ENCODE data around the gene PCK1. TPM values are rescaled to one million over a fixed set of nuclear protein-coding genes. Genes with fewer than 3 reads are reported as not detected.
A peak's percentile ranks its signal among the peaks of the same experiment; 100 is the strongest.

Gene PCK1
- total and polyA plus RNA-seq, 2 of the 13 experiments (the other 11 are each of a cell fraction or from before 2014, with no cell fraction given), result 6.5 to 12.6 TPM

- TF ChIP-seq SKIL (CRISPR knock-in tag; IDR thresholded peaks at IDR 0.05; ENCODE audit: borderline replicate concordance) (0 out of 2 replicates have a peak, but pooled peaks have one; percentile 58), ZNF251 (CRISPR knock-in tag; IDR thresholded peaks at IDR 0.05) (no peak), SOX5 (CRISPR knock-in tag; IDR thresholded peaks at IDR 0.05; ENCODE audit: borderline replicate concordance) (peak; percentile 96), CEBPB (IDR thresholded peaks at IDR 0.05; ENCODE audit: borderline replicate concordance, low read depth, low read length) (no peak), NCOA1 (CRISPR knock-in tag; IDR thresholded peaks at IDR 0.05) (no peak; the same call in 1 of the 2 replicates), ZNF605 (CRISPR knock-in tag; IDR thresholded peaks at IDR 0.05) (0 out of 2 replicates have a peak, but pooled peaks have one; percentile 23), ZBTB44 (CRISPR knock-in tag; IDR thresholded peaks at IDR 0.05) (0 out of 2 replicates have a peak, but pooled peaks have one; percentile 51), PBX2 (CRISPR knock-in tag; IDR thresholded peaks at IDR 0.05) (peak; percentile 67), ZNF333 (CRISPR knock-in tag; IDR thresholded peaks at IDR 0.05; ENCODE audit: borderline replicate concordance) (0 out of 2 replicates have a peak, but pooled peaks have one; percentile 68), ISL2 (CRISPR knock-in tag; IDR thresholded peaks at IDR 0.05) (peak; percentile 40; the same call in 1 of the 2 replicates), KAT8 (CRISPR knock-in tag; IDR thresholded peaks at IDR 0.05) (peak; percentile 76), GFI1 (CRISPR knock-in tag; IDR thresholded peaks at IDR 0.05; ENCODE audit: borderline replicate concordance) (no peak), NR2F1 (CRISPR knock-in tag; IDR thresholded peaks at IDR 0.05) (peak; percentile 80 to 96), ZBTB3 (CRISPR knock-in tag; IDR thresholded peaks at IDR 0.05; ENCODE audit: borderline replicate concordance, low read depth) (no peak), PRPF4 (IDR thresholded peaks at IDR 0.05; ENCODE audit: low read depth, low read length, poor library complexity, severe bottlenecking) (no peak), KLF16 (CRISPR knock-in tag; IDR thresholded peaks at IDR 0.05) (peak in 1 of 2 experiments; percentile 93; a peak in 2 of 4 replicates), ZSCAN29 (CRISPR knock-in tag; conservative IDR thresholded peaks at IDR 0.05) (no peak)
- TF ChIP-seq, protein P1, sequence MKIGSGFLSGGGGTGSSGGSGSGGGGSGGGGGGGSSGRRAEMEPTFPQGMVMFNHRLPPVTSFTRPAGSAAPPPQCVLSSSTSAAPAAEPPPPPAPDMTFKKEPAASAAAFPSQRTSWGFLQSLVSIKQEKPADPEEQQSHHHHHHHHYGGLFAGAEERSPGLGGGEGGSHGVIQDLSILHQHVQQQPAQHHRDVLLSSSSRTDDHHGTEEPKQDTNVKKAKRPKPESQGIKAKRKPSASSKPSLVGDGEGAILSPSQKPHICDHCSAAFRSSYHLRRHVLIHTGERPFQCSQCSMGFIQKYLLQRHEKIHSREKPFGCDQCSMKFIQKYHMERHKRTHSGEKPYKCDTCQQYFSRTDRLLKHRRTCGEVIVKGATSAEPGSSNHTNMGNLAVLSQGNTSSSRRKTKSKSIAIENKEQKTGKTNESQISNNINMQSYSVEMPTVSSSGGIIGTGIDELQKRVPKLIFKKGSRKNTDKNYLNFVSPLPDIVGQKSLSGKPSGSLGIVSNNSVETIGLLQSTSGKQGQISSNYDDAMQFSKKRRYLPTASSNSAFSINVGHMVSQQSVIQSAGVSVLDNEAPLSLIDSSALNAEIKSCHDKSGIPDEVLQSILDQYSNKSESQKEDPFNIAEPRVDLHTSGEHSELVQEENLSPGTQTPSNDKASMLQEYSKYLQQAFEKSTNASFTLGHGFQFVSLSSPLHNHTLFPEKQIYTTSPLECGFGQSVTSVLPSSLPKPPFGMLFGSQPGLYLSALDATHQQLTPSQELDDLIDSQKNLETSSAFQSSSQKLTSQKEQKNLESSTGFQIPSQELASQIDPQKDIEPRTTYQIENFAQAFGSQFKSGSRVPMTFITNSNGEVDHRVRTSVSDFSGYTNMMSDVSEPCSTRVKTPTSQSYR (CRISPR knock-in tag; IDR thresholded peaks at IDR 0.05; ENCODE audit: borderline replicate concordance), result peak; percentile 91
- TF ChIP-seq, protein P2, sequence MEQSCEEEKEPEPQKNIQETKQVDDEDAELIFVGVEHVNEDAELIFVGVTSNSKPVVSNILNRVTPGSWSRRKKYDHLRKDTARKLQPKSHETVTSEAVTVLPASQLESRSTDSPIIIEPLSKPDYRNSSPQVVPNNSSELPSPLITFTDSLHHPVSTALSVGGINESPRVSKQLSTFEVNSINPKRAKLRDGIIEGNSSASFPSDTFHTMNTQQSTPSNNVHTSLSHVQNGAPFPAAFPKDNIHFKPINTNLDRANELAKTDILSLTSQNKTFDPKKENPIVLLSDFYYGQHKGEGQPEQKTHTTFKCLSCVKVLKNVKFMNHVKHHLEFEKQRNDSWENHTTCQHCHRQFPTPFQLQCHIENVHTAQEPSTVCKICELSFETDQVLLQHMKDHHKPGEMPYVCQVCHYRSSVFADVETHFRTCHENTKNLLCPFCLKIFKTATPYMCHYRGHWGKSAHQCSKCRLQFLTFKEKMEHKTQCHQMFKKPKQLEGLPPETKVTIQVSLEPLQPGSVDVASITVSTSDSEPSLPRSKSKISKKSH (CRISPR knock-in tag; IDR thresholded peaks at IDR 0.05; ENCODE audit: borderline replicate concordance), result peak; percentile 73; the same call in 1 of the 2 replicates
Measured at GRCh38 chr20:57587278-57587988, 26.5 kb downstream of the PCK1 start (continued).
